ENCODE data around the gene LY9. TPM values are rescaled to one million over a fixed set of nuclear protein-coding genes. Genes with fewer than 3 reads are reported as not detected.
A peak's percentile ranks its signal among the peaks of the same experiment; 100 is the strongest.

Gene LY9
- total and polyA plus RNA-seq, 8 donors, result 0.29 to 2.5 (median 0.50) TPM

GRCh38 chr1:160806109-160806665 lies 10.2 kb downstream of the LY9 start:
- intact Hi-C loops (cut with DNase I), result no loop called here
- Histone ChIP-seq H3K27me3 (no peaks in the 10 kb centered on the region), H3K4me1 (no peaks in the 10 kb centered on the region), H3K36me3 (no peaks in the 10 kb centered on the region), H3K27ac (no peak overlapping the region), H3K9me3 (peaks cover 0 to 19% of the 10 kb centered on the region in 2 donors), H3K4me3 (no peak overlapping the region)
- DNase-seq (no peak), ATAC-seq (no peak)
- no peak for TF ChIP-seq CTCF (IDR thresholded peaks at IDR 0.05)

GRCh38 chr1:160806784-160807183 lies 10.8 kb downstream of the LY9 start:
- no peak for TF ChIP-seq CTCF (IDR thresholded peaks at IDR 0.05)

GRCh38 chr1:160807247-160807646 lies 11.3 kb downstream of the LY9 start:
- peaks cover 0 to 19% of the 10 kb centered on the region in 2 donors for H3K9me3 ChIP-seq
- DNase-seq (no peak), ATAC-seq (peak; percentile 23)
- H3K36me3 ChIP-seq, result no peaks in the 10 kb centered on the region
- intact Hi-C loops (cut with DNase I), result no loop called here
- no peak for TF ChIP-seq CTCF (IDR thresholded peaks at IDR 0.05)
- H3K27me3 ChIP-seq, result no peaks in the 10 kb centered on the region
- H3K4me1 ChIP-seq, result no peaks in the 10 kb centered on the region
- no peak overlapping the region for H3K4me3 ChIP-seq
- H3K27ac ChIP-seq, result no peak overlapping the region

More at GRCh38 chr1:160806784-160807183, 10.8 kb downstream of the LY9 start:
- no peak for ATAC-seq
- H3K4me1 ChIP-seq, result no peaks in the 10 kb centered on the region
- peaks cover 0 to 19% of the 10 kb centered on the region in 2 donors for H3K9me3 ChIP-seq
- intact Hi-C loops (cut with DNase I), result no loop called here
- no peak overlapping the region for H3K4me3 ChIP-seq
- DNase-seq, result no peak
- no peak overlapping the region for H3K27ac ChIP-seq
- H3K27me3 ChIP-seq, result no peaks in the 10 kb centered on the region
- no peaks in the 10 kb centered on the region for H3K36me3 ChIP-seq

- no peak overlapping the region for H3K27ac ChIP-seq
- H3K27me3 ChIP-seq, result no peaks in the 10 kb centered on the region
- intact Hi-C loops (cut with DNase I), result no loop called here
- ATAC-seq (no peak), DNase-seq (no peak)
- H3K36me3 ChIP-seq, result no peaks in the 10 kb centered on the region
- no peaks in the 10 kb centered on the region for H3K4me1 ChIP-seq
- no peak for TF ChIP-seq CTCF (IDR thresholded peaks at IDR 0.05)
- H3K4me3 ChIP-seq, result no peak overlapping the region
- peaks cover 0 to 19% of the 10 kb centered on the region in 2 donors for H3K9me3 ChIP-seq
Measured at GRCh38 chr1:160807738-160808137, 11.8 kb downstream of the LY9 start.

GRCh38 chr1:160808289-160808688 lies 12.3 kb downstream of the LY9 start:
- Histone ChIP-seq H3K9me3 (peaks cover 0 to 19% of the 10 kb centered on the region in 2 donors), H3K36me3 (no peaks in the 10 kb centered on the region), H3K27me3 (no peaks in the 10 kb centered on the region), H3K4me3 (no peak overlapping the region), H3K27ac (no peak overlapping the region), H3K4me1 (no peaks in the 10 kb centered on the region)
- ATAC-seq (no peak), DNase-seq (no peak)
- intact Hi-C loops (cut with DNase I), result no loop called here
- no peak for TF ChIP-seq CTCF (IDR thresholded peaks at IDR 0.05)

Data from left lung (tissue), 10 donors.